SK-N-SH (cell line): ENCODE results near the gene FAM83E. TPM values are rescaled to one million over a fixed set of nuclear protein-coding genes. Genes with fewer than 3 reads are reported as not detected.

ENCODE experiments used
- CTCF ChIA-PET: fragments of 300-600, 350-600 bp; formaldehyde crosslinking; extraction: SDS; loops from one replicate; lab custom pipeline; 2021; lab: Yijun Ruan, JAX
- POLR2A ChIA-PET: fragments of 350-600 bp; sonication (Branson Sonifier 250); formaldehyde crosslinking; extraction: SDS; loops from one replicate; lab custom pipeline; 2020; ENCODE audit warnings: antibody characterized with exemption, inconsistent platforms; lab: Yijun Ruan, JAX
- DNase-seq: peaks from one replicate; pipeline ENCODE4 v3.0.0; 2012
- H2AFZ ChIP-seq: fragments of 200-600 bp; sonication (generic); 2 replicates; pipeline ENCODE4 v1.8.1; 2016; ENCODE audit warnings: antibody characterized with exemption, mild to moderate bottlenecking, low read depth
- H3F3A ChIP-seq: fragments of 200-600 bp; sonication (generic); replicated peaks from 2 replicates; pipeline ENCODE3; 2016; ENCODE audit warnings: antibody characterized with exemption, mild to moderate bottlenecking; ENCODE audit not compliant: insufficient read depth
- H3K27ac ChIP-seq, 2 experiments: fragments of 200-500 bp in 1 of 2; fragments of 200-600 bp in 1 of 2; sonication (Bioruptor generic) in 1 of 2; sonication (generic), shearing (Covaris generic) in 1 of 2; 2 replicates each; pipeline versions ENCODE4 v1.5.1 to v1.6.1; 2014 to 2016; ENCODE audit warnings: low read depth in 2 of 2, inconsistent platforms in 1 of 2, low read length in 1 of 2, mild to moderate bottlenecking in 1 of 2, mixed read lengths in 1 of 2
- H3K27me3 ChIP-seq: fragments of 200-600 bp; sonication (generic), shearing (Covaris generic); 2 replicates; pipeline ENCODE4 v1.6.1; 2016; ENCODE audit warnings: mixed run types; ENCODE audit not compliant: insufficient read depth
- H3K36me3 ChIP-seq, 2 experiments: fragments of 200-500 bp in 1 of 2; fragments of 200-600 bp in 1 of 2; sonication (Bioruptor generic) in 1 of 2; sonication (generic) in 1 of 2; replicated peaks in 1 of 2; 2 replicates each; pipeline versions ENCODE3 to v1.5.1; 2014 to 2016; ENCODE audit warnings: low read length in 1 of 2, mild to moderate bottlenecking in 1 of 2; ENCODE audit not compliant: insufficient read depth in 2 of 2, control insufficient read depth in 1 of 2
- H3K4me1 ChIP-seq, 2 experiments: fragments of 200-500 bp in 1 of 2; fragments of 200-600 bp in 1 of 2; sonication (Bioruptor generic) in 1 of 2; sonication (generic), shearing (Covaris generic) in 1 of 2; 2 replicates each; pipeline versions ENCODE4 v1.5.1 to v1.6.1; 2014 to 2016; ENCODE audit warnings: low read depth in 1 of 2, low read length in 1 of 2, mixed run types in 1 of 2; ENCODE audit not compliant: insufficient read depth in 2 of 2, control insufficient read depth in 1 of 2
- H3K4me2 ChIP-seq: fragments of 200-600 bp; sonication (generic), shearing (Covaris generic); 2 replicates; pipeline ENCODE4 v1.6.1; 2017; ENCODE audit warnings: mixed run types
- H3K4me3 ChIP-seq, 2 experiments: fragments of 200-500 bp in 1 of 2; fragments of 200-600 bp in 1 of 2; sonication (Bioruptor generic) in 1 of 2; sonication (generic), shearing (Covaris generic) in 1 of 2; 2 replicates each; pipeline versions ENCODE4 v1.5.1 to v1.8.1; 2014 to 2016; ENCODE audit warnings: low read depth in 2 of 2, inconsistent platforms in 1 of 2, low read length in 1 of 2, mild to moderate bottlenecking in 1 of 2, mixed read lengths in 1 of 2, moderate library complexity in 1 of 2
- H3K79me2 ChIP-seq: fragments of 200-600 bp; sonication (generic); 2 replicates; pipeline ENCODE4 v1.8.1; 2017; ENCODE audit warnings: mild to moderate bottlenecking; ENCODE audit not compliant: insufficient read depth
- H3K9ac ChIP-seq: fragments of 200-600 bp; sonication (generic); 2 replicates; pipeline ENCODE4 v1.6.1; 2017; ENCODE audit warnings: mixed run types
- H3K9me2 ChIP-seq: fragments of 200-600 bp; sonication (generic); 2 replicates; pipeline ENCODE4 v1.6.1; 2017; ENCODE audit warnings: mixed run types
- H3K9me3 ChIP-seq: fragments of 200-600 bp; sonication (generic); 2 replicates; pipeline ENCODE4 v1.6.1; 2017; ENCODE audit warnings: mixed run types, mild to moderate bottlenecking, moderate library complexity
- H4K20me1 ChIP-seq: fragments of 200-600 bp; sonication (generic); 2 replicates; pipeline ENCODE4 v1.6.1; 2017; ENCODE audit warnings: mild to moderate bottlenecking, mixed run types; ENCODE audit not compliant: insufficient read depth
- CHD2 ChIP-seq: fragments of 150-350 bp; IDR thresholded peaks from 2 replicates; pipeline ENCODE4 v1.6.1; 2018; ENCODE audit warnings: low read length; ENCODE audit not compliant: partially characterized antibody
- CTCF ChIP-seq: fragments of 200-600 bp; sonication (generic); IDR thresholded peaks from 2 replicates; pipeline ENCODE4 v1.6.1; 2017; ENCODE audit warnings: antibody characterized with exemption, mild to moderate bottlenecking, moderate library complexity
- ELF1 ChIP-seq: IDR thresholded peaks from 2 replicates; pipeline ENCODE4 v1.4.0; 2012
- EP300 ChIP-seq, 2 experiments: IDR thresholded peaks; 2 replicates each; pipeline versions ENCODE4 v1.4.0 to v1.6.1; 2012; ENCODE audit warnings: borderline replicate concordance in 1 of 2, low read depth in 1 of 2, low read length in 1 of 2
- EZH2phosphoT487 ChIP-seq: fragments of 200-600 bp; sonication (generic); IDR thresholded peaks from 2 replicates; pipeline ENCODE4 v1.6.1; 2017; ENCODE audit warnings: low read depth, mixed run types, mild to moderate bottlenecking, antibody characterized with exemption, moderate library complexity, borderline replicate concordance
- FOSL2 ChIP-seq: IDR thresholded peaks from 2 replicates; pipeline ENCODE4 v1.4.0; 2012; ENCODE audit warnings: low read depth, mild to moderate bottlenecking, moderate library complexity, borderline replicate concordance
- FOXJ3 ChIP-seq: sonication (generic); formaldehyde crosslinking; IDR thresholded peaks from 2 replicates; pipeline ENCODE4 v1.5.1; 2020; ENCODE audit warnings: mild to moderate bottlenecking, missing genetic modification reagents
- FOXM1 ChIP-seq: IDR thresholded peaks from 2 replicates; pipeline ENCODE4 v1.4.0; 2012; ENCODE audit warnings: low read depth, mild to moderate bottlenecking
- GABPA ChIP-seq: IDR thresholded peaks from 2 replicates; pipeline ENCODE4 v1.4.0; 2012; ENCODE audit warnings: low read depth, mild to moderate bottlenecking
- GATA2 ChIP-seq: sonication (generic); formaldehyde crosslinking; IDR thresholded peaks from 2 replicates; pipeline ENCODE4 v1.5.0; 2020; ENCODE audit warnings: mild to moderate bottlenecking, missing genetic modification reagents
- JUND ChIP-seq: IDR thresholded peaks from 2 replicates; pipeline ENCODE4 v1.4.0; 2012
- MAX ChIP-seq: IDR thresholded peaks from 2 replicates; pipeline ENCODE4 v1.4.0; 2012; ENCODE audit warnings: low read depth
- MEF2A ChIP-seq: IDR thresholded peaks from 2 replicates; pipeline ENCODE4 v1.4.0; 2012; ENCODE audit warnings: low read depth, borderline replicate concordance
- MXI1 ChIP-seq: IDR thresholded peaks from 2 replicates; pipeline ENCODE4 v1.6.1; 2012; ENCODE audit warnings: mild to moderate bottlenecking, low read depth, low read length, improper control_type of control experiment
- POLR2AphosphoS5 ChIP-seq: IDR thresholded peaks from 2 replicates; pipeline ENCODE4 v1.6.1; 2012; ENCODE audit warnings: low read depth, low read length
- RAD21 ChIP-seq: IDR thresholded peaks from 2 replicates; pipeline ENCODE4 v1.6.1; 2012; ENCODE audit warnings: mild to moderate bottlenecking, low read length
- RCOR1 ChIP-seq: fragments of 150-350 bp; IDR thresholded peaks from 2 replicates; pipeline ENCODE4 v1.6.1; 2017; ENCODE audit warnings: antibody characterized with exemption, low read length
- RXRA ChIP-seq: IDR thresholded peaks from 2 replicates; pipeline ENCODE4 v1.4.0; 2012; ENCODE audit warnings: low read depth, mild to moderate bottlenecking, borderline replicate concordance
- SIN3A ChIP-seq: IDR thresholded peaks from 2 replicates; pipeline ENCODE4 v1.6.1; 2012; ENCODE audit warnings: low read depth, mild to moderate bottlenecking, low read length, moderate library complexity, borderline replicate concordance
- SMC3 ChIP-seq: IDR thresholded peaks from 2 replicates; pipeline ENCODE4 v1.6.1; 2012; ENCODE audit warnings: low read depth, low read length, improper control_type of control experiment
- TAF1 ChIP-seq: IDR thresholded peaks from 2 replicates; pipeline ENCODE4 v1.6.1; 2012; ENCODE audit warnings: low read depth, mild to moderate bottlenecking, low read length, moderate library complexity, borderline replicate concordance
- TCF12 ChIP-seq: IDR thresholded peaks from 2 replicates; pipeline ENCODE4 v1.4.0; 2012
- TEAD4 ChIP-seq: IDR thresholded peaks from 2 replicates; pipeline ENCODE4 v1.4.0; 2012; ENCODE audit warnings: mild to moderate bottlenecking, borderline replicate concordance; ENCODE audit not compliant: insufficient read depth
- USF2 ChIP-seq: fragments of 150-350 bp; IDR thresholded peaks from 2 replicates; pipeline ENCODE4 v1.6.1; 2017; ENCODE audit warnings: antibody characterized with exemption, low read length, low read depth, borderline replicate concordance
- YY1 ChIP-seq: IDR thresholded peaks from 2 replicates; pipeline ENCODE4 v1.4.0; 2012; ENCODE audit warnings: low read depth, mild to moderate bottlenecking
- WGBS: methylation state at CpG from one replicate; pipeline ENCODE4 v1.1.6; 2017; ENCODE audit warnings: low lambda C conversion rate; 5-methylcytosine and 5-hydroxymethylcytosine counted together
- polyA plus RNA-seq, 3 experiments: library from polyadenylated mRNA; depleted of rRNA; stranded (reverse); fragments of >200 nt; gene quantifications; 2 replicates each; pipeline ENCODE4 v1.2.3, GENCODE V29; 2012
- TF ChIP-seq, protein P1 (sequence below): IDR thresholded peaks from 2 replicates; pipeline ENCODE4 v1.4.0; 2012; ENCODE audit warnings: low read depth, borderline replicate concordance
- TF ChIP-seq, protein P2 (sequence below): fragments of 150-350 bp; IDR thresholded peaks from 2 replicates; pipeline ENCODE4 v1.6.1; 2016; ENCODE audit warnings: mild to moderate bottlenecking, low read depth, low read length
- TF ChIP-seq, protein P3 (sequence below): IDR thresholded peaks from 2 replicates; pipeline ENCODE4 v1.4.0; 2012; ENCODE audit warnings: low read depth, borderline replicate concordance

The FAM83E gene
- polyA plus RNA-seq, 1 of the 3 experiments (the other 2 are of a cell fraction), result 0.44 TPM

DNA sequence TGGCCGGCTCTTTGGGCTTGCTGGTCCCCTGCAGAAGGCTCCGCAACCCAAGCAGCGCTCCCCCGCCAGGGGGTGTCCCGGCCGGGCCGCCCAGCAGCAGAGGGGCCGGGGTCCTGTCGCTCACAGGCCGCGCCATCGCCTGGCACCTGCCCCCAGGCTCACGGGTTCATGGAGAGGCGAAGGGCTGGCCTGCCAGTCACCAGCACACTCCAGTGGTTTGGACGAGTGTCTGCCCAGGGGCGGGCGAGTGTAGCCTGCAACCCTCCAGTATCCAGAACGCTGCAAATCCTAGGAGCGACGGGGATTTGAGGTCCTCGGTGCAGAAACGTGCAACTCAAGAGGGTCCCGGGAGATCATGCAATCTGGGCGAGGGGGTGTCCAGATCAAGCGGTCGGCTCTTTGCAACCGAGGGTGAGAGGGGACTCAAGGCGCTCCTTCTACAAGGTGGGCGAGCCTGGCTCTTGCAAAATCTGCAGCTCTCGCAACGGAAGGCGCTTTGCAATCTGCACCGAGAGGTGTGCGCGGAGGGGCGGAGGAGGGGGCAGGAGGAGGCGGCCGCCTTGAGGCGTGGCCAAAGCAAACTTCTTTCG, 22.1 kb upstream of the FAM83E start, which contains the start of gene DBP:
Gene DBP (minus strand): TSS at position 521 of the 590 bp plus-strand sequence. CDS start 385 bp downstream, at position 136.
- ChIA-PET POLR2A (no interaction called here), CTCF (interaction anchor here (1.0 to 1.3 kb wide), 2 partner anchors 51 to 205 kb away, joined by 3 to 4 read pairs; no protein-coding TSS in a partner anchor)
- peak within 1 kb of the TSS; percentile 99 for H3K27ac ChIP-seq
- peaks cover 31 to 39% of the 10 kb centered on the region in 2 experiments for H3K4me1 ChIP-seq
- peak; percentile 61 for DNase-seq
- peaks cover 30% of the 10 kb centered on the region for H3F3A ChIP-seq
- peak within 1 kb of the TSS; percentile 89 for H2AFZ ChIP-seq
- peak within 1 kb of the TSS; percentile 74 to 79 for H3K4me3 ChIP-seq
- no peaks in the 10 kb centered on the region; the same call in 1 of the 2 replicates for H3K79me2 ChIP-seq
- H3K36me3 ChIP-seq, result peaks cover 0 to 6% of the 10 kb centered on the region in 2 experiments
- H3K9me2 ChIP-seq, result no peaks in the 10 kb centered on the region
- H3K9me3 ChIP-seq, result no peaks in the 10 kb centered on the region
- peak within 1 kb of the TSS; percentile 99 for H3K4me2 ChIP-seq
- no peaks in the 10 kb centered on the region for H4K20me1 ChIP-seq
- no peaks in the 10 kb centered on the region for H3K27me3 ChIP-seq
- H3K9ac ChIP-seq, result peak within 1 kb of the TSS; percentile 96
- 2% methylated on average over 11 of the region's 40 CpGs for whole genome bisulfite sequencing
- 0 out of 2 replicates have a peak, but pooled peaks have one; percentile 27 for TF ChIP-seq TAF1
- TF ChIP-seq, protein P1, sequence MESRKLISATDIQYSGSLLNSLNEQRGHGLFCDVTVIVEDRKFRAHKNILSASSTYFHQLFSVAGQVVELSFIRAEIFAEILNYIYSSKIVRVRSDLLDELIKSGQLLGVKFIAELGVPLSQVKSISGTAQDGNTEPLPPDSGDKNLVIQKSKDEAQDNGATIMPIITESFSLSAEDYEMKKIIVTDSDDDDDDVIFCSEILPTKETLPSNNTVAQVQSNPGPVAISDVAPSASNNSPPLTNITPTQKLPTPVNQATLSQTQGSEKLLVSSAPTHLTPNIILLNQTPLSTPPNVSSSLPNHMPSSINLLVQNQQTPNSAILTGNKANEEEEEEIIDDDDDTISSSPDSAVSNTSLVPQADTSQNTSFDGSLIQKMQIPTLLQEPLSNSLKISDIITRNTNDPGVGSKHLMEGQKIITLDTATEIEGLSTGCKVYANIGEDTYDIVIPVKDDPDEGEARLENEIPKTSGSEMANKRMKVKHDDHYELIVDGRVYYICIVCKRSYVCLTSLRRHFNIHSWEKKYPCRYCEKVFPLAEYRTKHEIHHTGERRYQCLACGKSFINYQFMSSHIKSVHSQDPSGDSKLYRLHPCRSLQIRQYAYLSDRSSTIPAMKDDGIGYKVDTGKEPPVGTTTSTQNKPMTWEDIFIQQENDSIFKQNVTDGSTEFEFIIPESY, result no peak
- no peak for TF ChIP-seq USF2
- 0 out of 2 replicates have a peak, but pooled peaks have one; percentile 8 for TF ChIP-seq RAD21
- TF ChIP-seq MXI1, result no peak
- no peak for TF ChIP-seq GATA2 (CRISPR knock-in tag)
- no peak for TF ChIP-seq GABPA
- TF ChIP-seq JUND, result no peak
- no peak for TF ChIP-seq TCF12
- TF ChIP-seq SMC3, result no peak
- TF ChIP-seq FOXJ3 (CRISPR knock-in tag), result no peak
- no peak for TF ChIP-seq CHD2
- TF ChIP-seq RXRA, result no peak
- TF ChIP-seq EP300 (IDR thresholded peaks at IDR 0.05; ENCODE audit: borderline replicate concordance in 1 of 2, low read depth in 1 of 2, low read length in 1 of 2), result no peak
- TF ChIP-seq TEAD4, result no peak
- peak; percentile 29; the same call in 1 of the 2 replicates for TF ChIP-seq YY1
- TF ChIP-seq, protein P2, sequence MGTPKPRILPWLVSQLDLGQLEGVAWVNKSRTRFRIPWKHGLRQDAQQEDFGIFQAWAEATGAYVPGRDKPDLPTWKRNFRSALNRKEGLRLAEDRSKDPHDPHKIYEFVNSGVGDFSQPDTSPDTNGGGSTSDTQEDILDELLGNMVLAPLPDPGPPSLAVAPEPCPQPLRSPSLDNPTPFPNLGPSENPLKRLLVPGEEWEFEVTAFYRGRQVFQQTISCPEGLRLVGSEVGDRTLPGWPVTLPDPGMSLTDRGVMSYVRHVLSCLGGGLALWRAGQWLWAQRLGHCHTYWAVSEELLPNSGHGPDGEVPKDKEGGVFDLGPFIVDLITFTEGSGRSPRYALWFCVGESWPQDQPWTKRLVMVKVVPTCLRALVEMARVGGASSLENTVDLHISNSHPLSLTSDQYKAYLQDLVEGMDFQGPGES, result no peak
- no peak for TF ChIP-seq FOSL2
- TF ChIP-seq CTCF, result peak; percentile 25; the same call in 1 of the 2 replicates
- no peak for TF ChIP-seq ELF1
- TF ChIP-seq EZH2phosphoT487, result no peak
- no peak for TF ChIP-seq POLR2AphosphoS5
- no peak for TF ChIP-seq FOXM1
- TF ChIP-seq RCOR1, result no peak
- TF ChIP-seq, protein P3, sequence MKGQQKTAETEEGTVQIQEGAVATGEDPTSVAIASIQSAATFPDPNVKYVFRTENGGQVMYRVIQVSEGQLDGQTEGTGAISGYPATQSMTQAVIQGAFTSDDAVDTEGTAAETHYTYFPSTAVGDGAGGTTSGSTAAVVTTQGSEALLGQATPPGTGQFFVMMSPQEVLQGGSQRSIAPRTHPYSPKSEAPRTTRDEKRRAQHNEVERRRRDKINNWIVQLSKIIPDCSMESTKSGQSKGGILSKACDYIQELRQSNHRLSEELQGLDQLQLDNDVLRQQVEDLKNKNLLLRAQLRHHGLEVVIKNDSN, result no peak
- no peak for TF ChIP-seq MEF2A
- no peak for TF ChIP-seq SIN3A
- no peak for TF ChIP-seq MAX
